ENCODE results near the gene SNAI3. TPM values are rescaled to one million over a fixed set of nuclear protein-coding genes. Genes with fewer than 3 reads are reported as not detected.

The SNAI3 gene
- total RNA-seq, 6 experiments from 2014 or later = 0.15 to 0.98 (median 0.35) TPM

DNA sequence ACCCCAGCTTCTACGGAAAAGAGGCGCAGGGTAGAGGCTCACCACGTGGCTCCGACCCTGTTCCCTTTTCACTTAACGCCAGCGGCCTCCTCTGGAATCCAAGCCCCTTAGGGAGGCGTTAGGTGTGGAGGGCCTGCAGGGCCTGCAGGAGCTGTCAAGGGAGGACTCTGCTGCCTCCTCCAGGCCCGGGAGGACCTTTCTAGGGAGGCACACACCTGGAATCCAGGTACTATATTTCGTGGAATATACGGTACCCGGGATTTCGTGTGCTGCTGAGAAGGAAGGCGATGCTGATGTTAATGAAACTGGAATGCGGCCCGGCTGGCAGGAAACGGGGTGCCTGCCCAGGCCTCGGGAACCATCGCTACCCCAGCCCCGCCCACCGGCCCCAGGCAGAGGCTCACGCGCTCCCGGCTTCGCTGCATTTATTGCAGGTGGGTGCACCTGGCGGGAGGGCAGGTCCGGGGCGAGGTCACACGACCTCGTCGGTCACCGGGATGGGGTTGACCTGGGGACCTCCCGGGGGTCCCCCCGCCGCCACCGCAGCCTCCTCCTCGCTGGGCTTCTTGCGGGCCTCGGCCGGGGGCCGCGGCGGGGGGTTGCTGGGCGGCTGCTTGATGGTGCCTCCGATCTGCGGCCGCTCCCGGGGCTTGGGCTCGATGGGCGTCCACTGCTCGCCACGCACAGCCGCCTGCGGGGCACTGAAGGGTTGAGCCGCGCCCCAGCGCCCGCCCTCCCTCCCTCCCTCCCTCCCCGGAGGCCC, 43.2 kb downstream of the SNAI3 start:
- Histone ChIP-seq H3K27me3 (no peaks in the 10 kb centered on the region), H3K9me3 (no peaks in the 10 kb centered on the region), H3K36me3 (no peaks in the 10 kb centered on the region), H3K4me1 (no peaks in the 10 kb centered on the region), H3K27ac (no peak overlapping the region), H3K4me3 (no peak overlapping the region)
- peak in 1 of 3 donors; percentile 46 for DNase-seq
- intact Hi-C loops (cut with DNase I) = no loop called here
- ATAC-seq = no peak
- TF ChIP-seq, protein P1, sequence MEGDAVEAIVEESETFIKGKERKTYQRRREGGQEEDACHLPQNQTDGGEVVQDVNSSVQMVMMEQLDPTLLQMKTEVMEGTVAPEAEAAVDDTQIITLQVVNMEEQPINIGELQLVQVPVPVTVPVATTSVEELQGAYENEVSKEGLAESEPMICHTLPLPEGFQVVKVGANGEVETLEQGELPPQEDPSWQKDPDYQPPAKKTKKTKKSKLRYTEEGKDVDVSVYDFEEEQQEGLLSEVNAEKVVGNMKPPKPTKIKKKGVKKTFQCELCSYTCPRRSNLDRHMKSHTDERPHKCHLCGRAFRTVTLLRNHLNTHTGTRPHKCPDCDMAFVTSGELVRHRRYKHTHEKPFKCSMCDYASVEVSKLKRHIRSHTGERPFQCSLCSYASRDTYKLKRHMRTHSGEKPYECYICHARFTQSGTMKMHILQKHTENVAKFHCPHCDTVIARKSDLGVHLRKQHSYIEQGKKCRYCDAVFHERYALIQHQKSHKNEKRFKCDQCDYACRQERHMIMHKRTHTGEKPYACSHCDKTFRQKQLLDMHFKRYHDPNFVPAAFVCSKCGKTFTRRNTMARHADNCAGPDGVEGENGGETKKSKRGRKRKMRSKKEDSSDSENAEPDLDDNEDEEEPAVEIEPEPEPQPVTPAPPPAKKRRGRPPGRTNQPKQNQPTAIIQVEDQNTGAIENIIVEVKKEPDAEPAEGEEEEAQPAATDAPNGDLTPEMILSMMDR (IDR thresholded peaks at IDR 0.05) = no peak
- no peak for TF ChIP-seq POLR2A (IDR thresholded peaks at IDR 0.05)
- WGBS (ENCODE audit: insufficient coverage, low coverage, low lambda C conversion rate, missing lambda C conversion rate) = 85% methylated on average over 4 of the region's 58 CpGs

DNA sequence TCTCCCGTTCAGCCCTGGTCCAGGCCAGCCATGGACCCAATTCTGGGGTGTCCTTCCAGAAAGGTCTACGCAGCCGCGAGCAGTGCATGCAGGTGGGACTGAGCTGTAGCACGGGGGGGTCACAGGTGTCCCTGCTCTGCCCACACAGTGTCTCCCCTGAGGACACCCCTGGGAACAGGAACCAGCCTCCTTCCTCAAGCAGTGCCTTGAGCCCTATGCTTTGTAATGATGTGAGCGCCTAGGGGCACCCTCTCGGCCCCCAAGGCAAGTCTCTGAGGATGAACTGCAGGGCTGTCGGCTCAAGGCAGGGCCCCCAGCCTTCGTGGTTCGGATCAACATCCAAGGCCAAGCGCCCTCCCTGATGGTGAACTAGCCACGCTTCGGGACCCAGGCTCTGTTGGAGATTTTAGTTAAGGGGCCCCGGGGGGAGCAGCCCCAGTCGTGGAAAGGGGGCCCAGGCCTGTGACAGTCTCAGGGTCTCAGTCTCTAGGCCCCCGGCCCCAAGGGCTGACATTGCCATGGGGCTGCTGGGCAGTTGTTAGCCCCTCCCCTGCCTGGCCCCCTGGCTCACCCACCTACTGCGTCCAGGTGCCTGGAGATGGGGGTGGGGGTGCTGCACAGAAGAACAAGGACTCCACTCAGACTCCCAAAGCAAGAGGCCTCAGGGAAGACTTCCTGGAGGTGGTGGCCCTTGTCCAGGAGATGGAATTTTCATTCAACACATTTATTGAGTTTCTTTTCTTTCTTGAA, 45.6 kb downstream of the SNAI3 start:
- ATAC-seq (no peak), DNase-seq (no peak)
- TF ChIP-seq, protein P1 (IDR thresholded peaks at IDR 0.05) = no peak
- TF ChIP-seq POLR2A (IDR thresholded peaks at IDR 0.05) = no peak
- Histone ChIP-seq H3K4me3 (no peak overlapping the region), H3K27me3 (no peaks in the 10 kb centered on the region), H3K36me3 (no peaks in the 10 kb centered on the region), H3K27ac (no peak overlapping the region), H3K4me1 (no peaks in the 10 kb centered on the region), H3K9me3 (no peaks in the 10 kb centered on the region)
- intact Hi-C loops (cut with DNase I) = no loop called here
- WGBS (ENCODE audit: insufficient coverage, low coverage, low lambda C conversion rate, missing lambda C conversion rate) = 25% methylated on average over 2 of the region's 17 CpGs

DNA sequence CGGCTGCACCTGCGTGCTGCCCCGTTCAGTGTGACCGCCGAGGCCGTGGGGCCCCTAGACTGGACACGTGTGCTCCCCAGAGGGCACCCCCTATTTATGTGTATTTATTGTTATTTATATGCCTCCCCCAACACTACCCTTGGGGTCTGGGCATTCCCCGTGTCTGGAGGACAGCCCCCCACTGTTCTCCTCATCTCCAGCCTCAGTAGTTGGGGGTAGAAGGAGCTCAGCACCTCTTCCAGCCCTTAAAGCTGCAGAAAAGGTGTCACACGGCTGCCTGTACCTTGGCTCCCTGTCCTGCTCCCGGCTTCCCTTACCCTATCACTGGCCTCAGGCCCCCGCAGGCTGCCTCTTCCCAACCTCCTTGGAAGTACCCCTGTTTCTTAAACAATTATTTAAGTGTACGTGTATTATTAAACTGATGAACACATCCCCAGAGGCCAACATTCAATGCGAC, 46.2 kb downstream of the SNAI3 start:
- no peak for ATAC-seq
- intact Hi-C loops (cut with DNase I) = no loop called here
- no peak overlapping the region for H3K27ac ChIP-seq

DNA sequence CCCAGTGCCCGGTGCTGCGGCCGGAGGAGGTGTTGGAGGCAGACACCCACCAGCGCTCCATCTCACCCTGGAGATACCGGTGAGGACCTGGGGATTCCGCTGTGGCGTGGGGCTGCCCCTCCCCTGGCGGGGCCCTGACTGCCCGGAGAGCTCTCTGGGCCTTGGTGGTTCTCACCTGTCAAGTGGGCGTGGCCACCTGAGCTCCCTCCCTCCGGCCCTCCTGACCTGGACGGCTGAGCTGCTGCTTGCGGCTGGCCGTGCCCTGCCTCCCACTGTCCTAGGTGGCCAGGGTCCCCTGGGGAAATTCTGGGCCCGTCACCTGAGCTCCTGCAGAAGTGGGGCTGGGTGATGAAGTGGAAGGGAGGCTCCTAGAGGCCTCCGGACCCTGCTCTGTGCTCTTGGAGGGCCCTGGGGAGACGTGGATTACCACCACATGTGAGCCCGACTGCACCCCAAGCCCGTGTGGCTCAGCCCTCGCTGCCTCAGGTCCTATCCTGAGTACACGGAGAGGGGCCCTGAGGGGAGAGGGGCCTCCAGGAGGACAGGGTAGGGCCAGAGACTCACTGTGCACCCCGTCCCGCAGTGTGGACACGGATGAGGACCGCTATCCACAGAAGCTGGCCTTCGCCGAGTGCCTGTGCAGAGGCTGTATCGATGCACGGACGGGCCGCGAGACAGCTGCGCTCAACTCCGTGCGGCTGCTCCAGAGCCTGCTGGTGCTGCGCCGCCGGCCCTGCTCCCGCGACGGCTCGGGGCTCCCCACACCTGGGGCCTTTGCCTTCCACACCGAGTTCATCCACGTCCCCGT, 46.9 kb downstream of the SNAI3 start:
- H3K36me3 ChIP-seq = no peaks in the 10 kb centered on the region
- H3K27me3 ChIP-seq = no peaks in the 10 kb centered on the region
- H3K9me3 ChIP-seq = no peaks in the 10 kb centered on the region
- TF ChIP-seq, protein P1 (IDR thresholded peaks at IDR 0.05) = no peak
- no peak for TF ChIP-seq POLR2A (IDR thresholded peaks at IDR 0.05)
- no peak overlapping the region for H3K27ac ChIP-seq
- 0% methylated on average over 3 of the region's 45 CpGs for WGBS (ENCODE audit: insufficient coverage, low coverage, low lambda C conversion rate, missing lambda C conversion rate)
- no peaks in the 10 kb centered on the region for H3K4me1 ChIP-seq
- H3K4me3 ChIP-seq = no peak overlapping the region
- ATAC-seq (peak in 2 of 4 donors; percentile 14 to 20), DNase-seq (no peak)
- intact Hi-C loops (cut with DNase I) = no loop called here

More for the DNA sequence above, 46.2 kb downstream of the SNAI3 start:
- Histone ChIP-seq H3K27me3 (no peaks in the 10 kb centered on the region), H3K4me3 (no peak overlapping the region), H3K36me3 (no peaks in the 10 kb centered on the region), H3K4me1 (no peaks in the 10 kb centered on the region), H3K9me3 (no peaks in the 10 kb centered on the region)
- WGBS (ENCODE audit: insufficient coverage, low coverage, low lambda C conversion rate, missing lambda C conversion rate) = 44% methylated on average over 5 of the region's 13 CpGs
- no peak for TF ChIP-seq POLR2A (IDR thresholded peaks at IDR 0.05)
- TF ChIP-seq, protein P1 (IDR thresholded peaks at IDR 0.05) = no peak
- DNase-seq = no peak
